Ascending aorta (tissue), 2 donors: ENCODE results near the gene CNOT6. TPM values are rescaled to one million over a fixed set of nuclear protein-coding genes. Genes with fewer than 3 reads are reported as not detected.
"Not testable (repeated sequence)": the region's sequence is repeated elsewhere in the genome, so short reads cannot be mapped to it uniquely, and the experiment has no call there.

ENCODE experiments used
- DNase-seq, 2 donors: peaks; one replicate each; pipeline ENCODE4 v3.0.0-alpha.2; 2019; ENCODE audit warnings: low spot score in 2 of 2
- H3K27ac ChIP-seq, 2 donors: fragments of 200-600 bp; sonication (generic); one replicate each; pipeline ENCODE4 v1.5.1; 2016 to 2017; ENCODE audit warnings: mild to moderate bottlenecking in 1 of 2
- H3K27me3 ChIP-seq: fragments of 200-600 bp; sonication (generic); one replicate; pipeline ENCODE4 v1.5.1; 2017
- H3K36me3 ChIP-seq, 2 donors: fragments of 200-600 bp; sonication (generic); one replicate each; pipeline ENCODE4 v1.5.1; 2016
- H3K4me1 ChIP-seq, 2 donors: fragments of 200-600 bp; sonication (generic); one replicate each; pipeline ENCODE4 v1.5.1; 2016 to 2017; ENCODE audit warnings: mild to moderate bottlenecking in 1 of 2
- H3K4me3 ChIP-seq, 2 donors: fragments of 200-600 bp; sonication (generic); one replicate each; pipeline ENCODE4 v1.5.1; 2016 to 2017; ENCODE audit warnings: mild to moderate bottlenecking in 1 of 2
- H3K9me3 ChIP-seq, 2 donors: fragments of 200-600 bp; sonication (generic); one replicate each; pipeline ENCODE4 v1.5.1; 2016
- CTCF ChIP-seq, 3 experiments: fragments of 200-600 bp in 2 of 3; fragments of 450-650 bp in 1 of 3; sonication (generic) in 2 of 3; IDR thresholded peaks; one replicate each; pipeline ENCODE4 v1.5.1; 2016 to 2019; ENCODE audit warnings: antibody characterized with exemption in 3 of 3, mild to moderate bottlenecking in 1 of 3, moderate library complexity in 1 of 3
- intact Hi-C: fragments of 100-400 bp; cut with DNase I; formaldehyde crosslinking; loops from one replicate; pipeline ENCODE4 v1.15.1; 2023
- total RNA-seq: library from RNA; depleted of rRNA; stranded (reverse); fragments of >200 nt; gene quantifications from one replicate; pipeline ENCODE4 v1.1.0, GENCODE V29; 2016

CNOT6 gene
- total RNA-seq, 1 donor from 2014 or later = 12.0 TPM

- H3K9me3 ChIP-seq = no peaks in the 10 kb centered on the region
- no peak for DNase-seq
- no peaks in the 10 kb centered on the region for H3K27me3 ChIP-seq
- H3K4me1 ChIP-seq = no peaks in the 10 kb centered on the region
- no peak overlapping the region for H3K4me3 ChIP-seq
- H3K27ac ChIP-seq = no peak overlapping the region
- intact Hi-C loops = no loop called here
- no peaks in the 10 kb centered on the region for H3K36me3 ChIP-seq
- TF ChIP-seq CTCF (IDR thresholded peaks at IDR 0.05) = no peak
These were observed 24.3 kb upstream of the CNOT6 start for GRCh38 chr5:180469866-180470265.

GRCh38 chr5:180470361-180470760 lies 23.8 kb upstream of the CNOT6 start:
- Histone ChIP-seq H3K36me3 (no peaks in the 10 kb centered on the region), H3K9me3 (no peaks in the 10 kb centered on the region), H3K27ac (no peak overlapping the region), H3K4me1 (no peaks in the 10 kb centered on the region), H3K27me3 (no peaks in the 10 kb centered on the region), H3K4me3 (no peak overlapping the region)
- intact Hi-C loops = no loop called here
- no peak for TF ChIP-seq CTCF (IDR thresholded peaks at IDR 0.05)
- peak in 1 of 2 donors; percentile 53 for DNase-seq

- no peaks in the 10 kb centered on the region for H3K4me1 ChIP-seq
- intact Hi-C loops = loop anchor here (1.0 kb wide), 1 partner anchor 178 kb away; no protein-coding TSS in a partner anchor
- H3K4me3 ChIP-seq = no peak overlapping the region
- H3K9me3 ChIP-seq = no peaks in the 10 kb centered on the region
- DNase-seq = peak in 1 of 2 donors; percentile 70
- TF ChIP-seq CTCF (IDR thresholded peaks at IDR 0.05) = peak; percentile 68 to 92 (median 91)
- H3K27me3 ChIP-seq = no peaks in the 10 kb centered on the region
- no peaks in the 10 kb centered on the region for H3K36me3 ChIP-seq
- no peak overlapping the region for H3K27ac ChIP-seq
These were observed 23.1 kb upstream of the CNOT6 start for GRCh38 chr5:180470966-180471582.

- TF ChIP-seq CTCF (IDR thresholded peaks at IDR 0.05) = no peak
- H3K4me3 ChIP-seq = no peak overlapping the region
- H3K9me3 ChIP-seq = no peaks in the 10 kb centered on the region
- intact Hi-C loops = loop anchor here (1.0 kb wide), 1 partner anchor 179 kb away; no protein-coding TSS in a partner anchor
- peak in 1 of 2 donors; percentile 41 for DNase-seq
- H3K27ac ChIP-seq = no peak overlapping the region
- H3K36me3 ChIP-seq = no peaks in the 10 kb centered on the region
- H3K27me3 ChIP-seq = no peaks in the 10 kb centered on the region
- H3K4me1 ChIP-seq = no peaks in the 10 kb centered on the region
These were observed 22.3 kb upstream of the CNOT6 start for GRCh38 chr5:180471866-180472265.

GRCh38 chr5:180472269-180472668 lies 21.9 kb upstream of the CNOT6 start:
- Histone ChIP-seq H3K4me1 (no peaks in the 10 kb centered on the region), H3K36me3 (no peaks in the 10 kb centered on the region), H3K27ac (no peak overlapping the region), H3K4me3 (no peak overlapping the region), H3K9me3 (no peaks in the 10 kb centered on the region), H3K27me3 (no peaks in the 10 kb centered on the region)
- DNase-seq = no peak
- intact Hi-C loops = no loop called here
- no peak for TF ChIP-seq CTCF (IDR thresholded peaks at IDR 0.05)

GRCh38 chr5:180473386-180473785 lies 20.8 kb upstream of the CNOT6 start:
- intact Hi-C loops, H3K9me3 ChIP-seq, H3K27me3 ChIP-seq, H3K4me3 ChIP-seq, DNase-seq, H3K4me1 ChIP-seq, H3K36me3 ChIP-seq, H3K27ac ChIP-seq: not testable (repeated sequence)
